Adrenal gland (tissue), 12 donors: ENCODE measurements around the gene FAM193B. TPM values are rescaled to one million over a fixed set of nuclear protein-coding genes. Genes with fewer than 3 reads are reported as not detected.

Source experiments
- DNase-seq, 7 donors: peaks; one replicate each; pipeline ENCODE4 v3.0.0-alpha.2; 2019 to 2020
- H3K27ac ChIP-seq, 5 donors: fragments of 200-600 bp; sonication (generic) in 4 of 5; 1 replicate in 3 of 5; 2 replicates in 2 of 5; pipeline versions ENCODE4 v1.5.1 to v1.8.0; 2016 to 2020; ENCODE audit warnings: mild to moderate bottlenecking in 1 of 5
- H3K27me3 ChIP-seq: fragments of 200-600 bp; 2 replicates; pipeline ENCODE4 v1.8.0; 2021
- H3K36me3 ChIP-seq, 2 donors: fragments of 200-600 bp; replicated peaks in 1 of 2; 1 replicate in 1 of 2; 2 replicates in 1 of 2; pipeline versions ENCODE4 v1.5.1 to v1.8.0; 2018 to 2022
- H3K4me1 ChIP-seq, 2 donors: fragments of 200-600 bp; replicated peaks in 1 of 2; 1 replicate in 1 of 2; 2 replicates in 1 of 2; pipeline versions ENCODE4 v1.5.1 to v1.8.0; 2018 to 2021
- H3K4me3 ChIP-seq, 4 donors: fragments of 200-600 bp; sonication (generic) in 3 of 4; one replicate each; pipeline ENCODE4 v1.5.1; 2016 to 2018
- H3K9me3 ChIP-seq, 3 donors: fragments of 200-600 bp; sonication (generic) in 1 of 3; replicated peaks in 1 of 3; 1 replicate in 2 of 3; 2 replicates in 1 of 3; pipeline versions ENCODE4 v1.5.1 to v1.8.0; 2016 to 2021
- CTCF ChIP-seq, 6 experiments: fragments of 450-650 bp in 4 of 6; fragments of 200-600 bp in 2 of 6; sonication (generic) in 1 of 6; IDR thresholded peaks; 1 replicate in 5 of 6; 2 replicates in 1 of 6; pipeline versions ENCODE4 v1.5.1 to v1.8.0; 2016 to 2021; ENCODE audit warnings: antibody characterized with exemption in 6 of 6, mild to moderate bottlenecking in 2 of 6, moderate library complexity in 1 of 6
- POLR2A ChIP-seq, 2 donors: fragments of 450-650 bp; IDR thresholded peaks; one replicate each; pipeline ENCODE4 v1.6.1; 2017; ENCODE audit warnings: antibody characterized with exemption in 2 of 2, mild to moderate bottlenecking in 2 of 2, moderate library complexity in 1 of 2
- WGBS, 4 donors: extraction: QIAGEN DNeasy Blood & Tissue Kit in 2 of 4; methylation state at CpG; one replicate each; pipeline versions ENCODE4 v1.1.5 to v1.1.7; 2013 to 2017; 5-methylcytosine and 5-hydroxymethylcytosine counted together
- intact Hi-C, 2 donors: fragments of 100-400 bp; cut with DNase I; formaldehyde crosslinking; loops; one replicate each; pipeline versions ENCODE4 v1.14.1 to v1.15.0; 2022 to 2023
- polyA plus RNA-seq, 3 donors: library from polyadenylated mRNA; stranded (reverse); fragments of 200-250 nt in 2 of 3; fragments of 350-450 nt in 1 of 3; fragmentation: Illumina TruSeq in 1 of 3; extraction: RNeasy Lipid Tissue Mini Kit (QIAGEN cat#74804) in 1 of 3; gene quantifications; one replicate each; pipeline ENCODE4 v1.2.3, GENCODE V29; 2013 to 2014
- total RNA-seq, 9 donors: library from RNA; depleted of rRNA in 4 of 9; stranded (reverse); fragments of >200 nt in 4 of 9; fragments of 120-200 nt in 1 of 9; fragmentation: NEBNext Ultra II Directional in 1 of 9; extraction: Animal tissue kit (Norgen Biotek cat#: 25700) in 1 of 9; gene quantifications; one replicate each; pipeline versions ENCODE4 v1.1.0 to v1.2.4, GENCODE V29; 2013 to 2023
- donor health status: healthy with polysubstance abuse.
- donor health status: Bipolar disorder and iron deficiency.
- donor health status: DM: yes; HTN: yes; CAD: no.
- donor health status: DM: no; HTN: no; CAD: no.
- donor health status: DM: no; HTN: no; CAD: no.
- donor health status: DM: yes; HTN: yes; CAD: no.

The FAM193B gene
- total and polyA plus RNA-seq, 12 donors: 18.4 to 851 (median 44.0) TPM

GRCh38 chr5:177520916-177521513 is 33.3 kb downstream of the FAM193B start:
- intact Hi-C loops: no loop called here
- DNase-seq: no peak
- Histone ChIP-seq H3K4me1 (peaks cover 4 to 10% of the 10 kb centered on the region in 2 donors), H3K36me3 (peaks cover 0 to 63% of the 10 kb centered on the region in 2 donors), H3K4me3 (no peak overlapping the region), H3K9me3 (no peaks in the 10 kb centered on the region), H3K27ac (no peak overlapping the region), H3K27me3 (no peaks in the 10 kb centered on the region)
- TF ChIP-seq POLR2A (IDR thresholded peaks at IDR 0.05): no peak
- no peak for TF ChIP-seq CTCF (IDR thresholded peaks at IDR 0.05)
- WGBS, 4 donors: 79 to 100% (median 88%) methylated on average over 1 to 2 of the region's 2 CpGs

- Histone ChIP-seq H3K9me3 (no peaks in the 10 kb centered on the region), H3K27me3 (no peaks in the 10 kb centered on the region), H3K36me3 (peaks cover 0 to 59% of the 10 kb centered on the region in 2 donors), H3K4me3 (no peak overlapping the region), H3K27ac (no peak overlapping the region), H3K4me1 (peaks cover 11 to 17% of the 10 kb centered on the region in 2 donors)
- DNase-seq: no peak
- intact Hi-C loops: no loop called here
- TF ChIP-seq CTCF (IDR thresholded peaks at IDR 0.05) (no peak), POLR2A (IDR thresholded peaks at IDR 0.05) (no peak)
- WGBS, 4 donors: 89 to 95% (median 91%) methylated on average over 3 of the region's 3 CpGs
Measured at GRCh38 chr5:177520271-177520670, 34.1 kb downstream of the FAM193B start.

- H3K27ac ChIP-seq: no peak overlapping the region
- H3K27me3 ChIP-seq: no peaks in the 10 kb centered on the region
- intact Hi-C loops: no loop called here
- peaks cover 11 to 19% of the 10 kb centered on the region in 2 donors for H3K4me1 ChIP-seq
- no peak for DNase-seq
- H3K4me3 ChIP-seq: no peak overlapping the region
- TF ChIP-seq CTCF (IDR thresholded peaks at IDR 0.05) (no peak), POLR2A (IDR thresholded peaks at IDR 0.05) (no peak)
- no peaks in the 10 kb centered on the region for H3K9me3 ChIP-seq
- 77 to 90% (median 81%) methylated on average over 12 to 13 of the region's 13 CpGs for WGBS, 4 donors
- peaks cover 0 to 58% of the 10 kb centered on the region in 2 donors for H3K36me3 ChIP-seq
Measured at GRCh38 chr5:177519463-177520235, 34.7 kb downstream of the FAM193B start.

- peak; percentile 97 to 99 (median 99) for DNase-seq
- peaks cover 11 to 19% of the 10 kb centered on the region in 2 donors for H3K4me1 ChIP-seq
- peak in 1 of 6 experiments; percentile 28 for TF ChIP-seq CTCF (IDR thresholded peaks at IDR 0.05)
- peak; percentile 34 to 66 for TF ChIP-seq POLR2A (IDR thresholded peaks at IDR 0.05)
Measured at GRCh38 chr5:177516601-177517568, 37.5 kb downstream of the FAM193B start, which contains the start of gene DDX41. DDX41 (minus strand) TSS chr5:177516961; CDS start chr5:177516945, 16 bp downstream.

More at GRCh38 chr5:177516601-177517568, 37.5 kb downstream of the FAM193B start, which contains the start of gene DDX41:
- Histone ChIP-seq H3K4me3 (peak within 1 kb of the TSS; percentile 13 to 85 (median 83)), H3K27ac (peak within 1 kb of the TSS; percentile 54 to 94 (median 76)), H3K27me3 (no peaks in the 10 kb centered on the region), H3K36me3 (peaks cover 0 to 66% of the 10 kb centered on the region in 2 donors), H3K9me3 (no peaks in the 10 kb centered on the region)
- 0% methylated on average over 31 to 96 of the region's 96 CpGs for WGBS, 4 donors
- intact Hi-C loops: no loop called here
